ENCODE data around the gene RARS2.

- TF ChIP-seq, protein P1, sequence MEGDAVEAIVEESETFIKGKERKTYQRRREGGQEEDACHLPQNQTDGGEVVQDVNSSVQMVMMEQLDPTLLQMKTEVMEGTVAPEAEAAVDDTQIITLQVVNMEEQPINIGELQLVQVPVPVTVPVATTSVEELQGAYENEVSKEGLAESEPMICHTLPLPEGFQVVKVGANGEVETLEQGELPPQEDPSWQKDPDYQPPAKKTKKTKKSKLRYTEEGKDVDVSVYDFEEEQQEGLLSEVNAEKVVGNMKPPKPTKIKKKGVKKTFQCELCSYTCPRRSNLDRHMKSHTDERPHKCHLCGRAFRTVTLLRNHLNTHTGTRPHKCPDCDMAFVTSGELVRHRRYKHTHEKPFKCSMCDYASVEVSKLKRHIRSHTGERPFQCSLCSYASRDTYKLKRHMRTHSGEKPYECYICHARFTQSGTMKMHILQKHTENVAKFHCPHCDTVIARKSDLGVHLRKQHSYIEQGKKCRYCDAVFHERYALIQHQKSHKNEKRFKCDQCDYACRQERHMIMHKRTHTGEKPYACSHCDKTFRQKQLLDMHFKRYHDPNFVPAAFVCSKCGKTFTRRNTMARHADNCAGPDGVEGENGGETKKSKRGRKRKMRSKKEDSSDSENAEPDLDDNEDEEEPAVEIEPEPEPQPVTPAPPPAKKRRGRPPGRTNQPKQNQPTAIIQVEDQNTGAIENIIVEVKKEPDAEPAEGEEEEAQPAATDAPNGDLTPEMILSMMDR (IDR thresholded peaks at IDR 0.05), result no peak
- no peak for TF ChIP-seq POLR2A (IDR thresholded peaks at IDR 0.05)
Measured at GRCh38 chr6:87465051-87465450, 124.7 kb downstream of the RARS2 start.
